Endometrial microvascular endothelial cells (primary cell): ENCODE measurements around the gene ULK1. TPM values are rescaled to one million over a fixed set of nuclear protein-coding genes. Genes with fewer than 3 reads are reported as not detected.

Experiments
- in situ Hi-C: cut with HindIII; loops from 2 replicates; pipeline ENCODE4 v1.10.0; 2017; ENCODE audit warnings: low sequenced_read_pairs, low pct_unique_long_range_greater_than_20kb; ENCODE audit errors: inconsistent ontology term
- total RNA-seq: library from RNA; depleted of rRNA; stranded (reverse); fragments of >200 nt; gene quantifications from one replicate; pipeline ENCODE4 v1.2.3, GENCODE V29; 2015; ENCODE audit errors: inconsistent ontology term

Gene ULK1
- total RNA-seq, 1 donor from 2014 or later = 4.2 TPM

- in situ Hi-C loops = loop anchor here (25.0 kb wide), 1 partner anchor 152 kb away; no protein-coding TSS in a partner anchor
These were observed 33.8 kb upstream of the ULK1 start for GRCh38 chr12:131860472-131861260.

- in situ Hi-C loops = loop anchor here (25.0 kb wide), 1 partner anchor 151 kb away; no protein-coding TSS in a partner anchor
These were observed 33.0 kb upstream of the ULK1 start for GRCh38 chr12:131861261-131862083.

GRCh38 chr12:131862084-131862441 lies 32.4 kb upstream of the ULK1 start:
- in situ Hi-C loops = loop anchor here (25.0 kb wide), 1 partner anchor 150 kb away; no protein-coding TSS in a partner anchor

- in situ Hi-C loops = loop anchor here (25.0 kb wide), 1 partner anchor 150 kb away; no protein-coding TSS in a partner anchor
These were observed 31.8 kb upstream of the ULK1 start for GRCh38 chr12:131862600-131862993.

- in situ Hi-C loops = loop anchor here (25.0 kb wide), 1 partner anchor 149 kb away; no protein-coding TSS in a partner anchor
These were observed 31.3 kb upstream of the ULK1 start for GRCh38 chr12:131862994-131863710.

GRCh38 chr12:131863711-131864396 lies 30.6 kb upstream of the ULK1 start:
- in situ Hi-C loops = loop anchor here (25.0 kb wide), 1 partner anchor 148 kb away; no protein-coding TSS in a partner anchor

- in situ Hi-C loops = loop anchor here (25.0 kb wide), 1 partner anchor 148 kb away; no protein-coding TSS in a partner anchor
These were observed 30.0 kb upstream of the ULK1 start for GRCh38 chr12:131864469-131864868.

GRCh38 chr12:131865180-131865875 lies 29.1 kb upstream of the ULK1 start:
- in situ Hi-C loops = loop anchor here (25.0 kb wide), 1 partner anchor 147 kb away; no protein-coding TSS in a partner anchor

GRCh38 chr12:131867471-131867870 lies 27.0 kb upstream of the ULK1 start:
- in situ Hi-C loops = loop anchor here (25.0 kb wide), 1 partner anchor 145 kb away; no protein-coding TSS in a partner anchor

- in situ Hi-C loops = loop anchor here (25.0 kb wide), 1 partner anchor 144 kb away; no protein-coding TSS in a partner anchor
These were observed 26.3 kb upstream of the ULK1 start for GRCh38 chr12:131867891-131868675.

GRCh38 chr12:131869871-131870418 lies 24.5 kb upstream of the ULK1 start:
- in situ Hi-C loops = loop anchor here (25.0 kb wide), 1 partner anchor 142 kb away; no protein-coding TSS in a partner anchor

- in situ Hi-C loops = loop anchor here (25.0 kb wide), 1 partner anchor 141 kb away; no protein-coding TSS in a partner anchor
These were observed 22.7 kb upstream of the ULK1 start for GRCh38 chr12:131871677-131872076.

GRCh38 chr12:131872154-131873051 lies 22.0 kb upstream of the ULK1 start:
- in situ Hi-C loops = loop anchor here (25.0 kb wide), 1 partner anchor 140 kb away; no protein-coding TSS in a partner anchor

- in situ Hi-C loops = loop anchor here (25.0 kb wide), 1 partner anchor 139 kb away; no protein-coding TSS in a partner anchor
These were observed 21.1 kb upstream of the ULK1 start for GRCh38 chr12:131873293-131873692.

GRCh38 chr12:131874972-131875371 lies 19.4 kb upstream of the ULK1 start:
- in situ Hi-C loops = loop anchor here (25.0 kb wide), 1 partner anchor 137 kb away; no protein-coding TSS in a partner anchor
